ENCODE results near the gene DNM3.
"Not testable (repeated sequence)": the region's sequence is repeated elsewhere in the genome, so short reads cannot be mapped to it uniquely, and the experiment has no call there.

Gene DNM3

DNA sequence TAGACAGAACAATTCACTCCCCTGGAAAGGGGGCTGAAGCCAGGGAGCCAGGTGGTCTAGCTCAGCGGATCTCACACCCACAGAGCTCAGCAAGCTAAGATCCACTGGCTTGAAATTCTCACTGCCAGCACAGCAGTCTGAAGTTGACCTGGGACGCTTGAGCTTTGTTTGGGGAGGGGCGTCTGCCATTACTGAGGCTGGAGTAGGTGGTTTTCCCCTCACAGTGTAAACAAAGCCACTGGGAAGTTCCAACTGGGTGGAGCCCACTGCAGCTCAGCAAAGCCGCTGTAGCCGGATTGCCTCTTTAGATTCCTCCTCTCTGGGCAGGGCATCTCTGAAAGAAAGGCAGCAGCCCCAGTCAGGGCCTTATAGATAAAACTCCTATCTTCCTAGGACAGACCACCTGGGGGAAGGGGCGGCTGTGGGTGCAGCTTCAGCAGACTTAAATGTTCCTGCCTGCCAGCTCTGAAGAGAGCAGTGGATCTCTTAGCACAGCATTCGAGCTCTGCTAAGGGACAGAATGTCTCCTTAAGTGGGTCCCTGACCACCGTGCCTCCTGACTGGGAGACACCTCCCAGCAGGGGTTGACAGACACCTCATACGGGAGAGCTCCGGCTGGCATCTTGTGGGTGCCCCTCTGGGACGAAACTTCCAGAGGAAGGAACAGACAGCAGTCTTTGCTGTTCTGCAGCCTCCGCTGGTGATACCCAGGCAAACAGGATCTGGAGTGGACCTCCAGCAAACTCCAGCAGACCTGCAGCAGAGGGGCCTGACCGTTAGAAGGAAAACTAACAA is 183.8 kb downstream of the DNM3 start:
- DNase-seq (ENCODE audit: low read depth), result not testable (repeated sequence)

DNA sequence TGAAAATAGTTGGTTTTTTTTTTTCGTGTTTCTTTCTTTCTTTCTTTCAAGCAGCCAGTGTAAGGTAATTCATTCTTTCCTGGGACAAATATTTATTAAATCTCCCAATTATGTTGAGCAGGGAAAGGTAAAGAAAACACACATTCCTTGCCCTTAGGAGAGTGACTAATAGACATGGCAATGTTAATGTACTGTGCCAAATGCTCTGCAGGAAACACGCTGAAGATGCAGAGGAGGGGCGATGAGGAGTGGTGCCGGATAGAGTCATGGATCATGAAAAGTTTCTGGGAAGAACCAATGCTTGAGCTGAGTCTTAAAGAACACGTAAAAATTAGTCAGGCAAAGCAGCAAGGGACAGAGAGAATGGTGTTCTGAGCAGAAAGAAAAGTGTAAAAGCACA is 199.2 kb downstream of the DNM3 start:
- no peak for DNase-seq (ENCODE audit: low read depth)

DNA sequence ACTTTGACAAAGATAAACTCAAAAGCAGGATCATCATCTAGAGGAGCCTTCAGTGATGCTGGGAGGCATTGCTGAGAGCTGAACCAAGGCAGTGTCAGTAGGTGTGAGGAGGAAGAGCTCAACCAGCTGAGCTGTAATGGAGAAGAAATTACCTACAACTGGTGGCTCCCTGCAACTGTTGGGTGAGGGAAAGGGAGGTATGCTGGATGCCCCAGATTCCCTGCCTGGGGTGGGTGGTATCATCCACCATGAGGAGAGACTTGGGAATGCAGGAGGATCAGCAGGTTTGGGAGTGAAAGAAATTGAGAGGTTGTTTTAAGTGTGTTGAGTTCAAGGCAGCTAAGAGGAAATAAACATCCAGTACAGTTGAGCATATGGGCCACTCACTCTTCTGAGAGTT is 199.8 kb downstream of the DNM3 start:
- DNase-seq (ENCODE audit: low read depth), result no peak

DNA sequence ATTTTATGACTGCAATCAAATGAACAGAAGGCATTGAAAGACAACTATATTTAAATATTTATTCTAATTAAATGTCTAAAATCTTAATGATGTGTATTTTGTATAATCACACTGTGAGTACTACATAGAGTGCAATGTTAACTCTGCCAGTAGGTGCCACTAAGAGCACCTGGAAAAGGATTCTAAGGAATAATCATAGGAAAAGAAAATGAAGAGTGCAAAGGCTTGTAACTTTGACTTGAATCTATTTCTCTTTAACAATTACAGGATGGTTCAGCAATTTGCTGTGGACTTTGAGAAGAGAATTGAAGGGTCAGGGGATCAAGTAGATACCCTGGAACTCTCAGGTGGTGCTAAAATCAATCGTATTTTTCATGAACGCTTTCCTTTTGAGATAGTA is 200.4 kb downstream of the DNM3 start:
- DNase-seq (ENCODE audit: low read depth), result no peak

DNA sequence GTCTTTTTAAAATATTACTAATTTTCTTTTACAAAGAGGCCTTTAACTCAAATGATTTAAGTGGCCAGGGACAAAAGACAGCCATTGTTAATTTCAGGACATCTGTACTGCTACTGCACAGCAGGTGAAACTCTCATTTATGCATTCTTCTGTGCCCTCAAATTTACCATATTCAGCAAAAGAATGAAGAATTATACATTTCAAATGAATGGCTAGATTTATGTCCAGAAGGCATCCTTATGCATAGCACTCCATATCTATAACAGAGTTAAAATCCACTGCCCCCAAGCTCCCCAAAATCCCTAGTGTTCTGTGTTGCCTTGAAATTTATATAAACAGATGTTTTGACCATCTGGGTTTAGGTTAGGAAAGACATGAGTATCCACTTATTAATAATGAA is 202.6 kb downstream of the DNM3 start:
- DNase-seq (ENCODE audit: low read depth), result no peak

DNA sequence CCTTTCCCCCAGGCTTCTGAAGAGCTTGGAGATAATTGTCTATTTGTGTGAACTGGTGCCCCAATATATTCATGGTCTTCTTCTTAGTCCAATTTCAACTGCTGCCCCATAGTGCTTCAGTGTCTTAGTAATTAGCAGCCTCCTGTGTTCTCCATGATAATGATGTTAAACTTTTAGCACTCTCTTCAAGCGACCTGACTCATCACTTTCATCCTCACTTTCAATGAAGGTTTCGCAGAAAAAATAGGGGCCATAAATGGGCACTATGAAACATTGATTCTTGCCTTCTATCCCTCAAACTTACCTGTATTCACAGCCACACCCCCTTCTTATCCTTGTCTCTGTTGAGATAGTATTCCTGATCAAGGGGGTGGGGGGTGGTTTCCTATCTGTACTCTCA is 210.6 kb downstream of the DNM3 start:
- no peak for DNase-seq (ENCODE audit: low read depth)

DNA sequence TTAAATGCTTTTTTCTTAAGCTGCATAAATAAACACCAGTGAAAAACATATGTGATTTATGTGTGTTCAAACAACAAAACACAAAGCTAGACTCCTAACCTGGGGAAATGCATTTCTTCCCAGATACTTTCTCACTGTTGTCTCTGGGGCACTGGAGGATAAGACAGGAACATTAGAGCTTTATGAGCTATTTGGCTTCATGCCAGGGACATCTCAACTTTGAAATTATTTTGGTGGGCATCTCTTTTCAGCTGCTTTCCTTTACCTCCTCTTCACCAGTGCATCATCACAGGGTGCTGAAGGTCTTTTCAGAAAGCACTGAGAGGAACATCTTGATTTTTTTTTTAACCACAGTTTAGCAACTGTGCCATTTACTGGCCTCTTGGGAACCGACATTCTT is 212.9 kb downstream of the DNM3 start:
- no peak for DNase-seq (ENCODE audit: low read depth)

DNA sequence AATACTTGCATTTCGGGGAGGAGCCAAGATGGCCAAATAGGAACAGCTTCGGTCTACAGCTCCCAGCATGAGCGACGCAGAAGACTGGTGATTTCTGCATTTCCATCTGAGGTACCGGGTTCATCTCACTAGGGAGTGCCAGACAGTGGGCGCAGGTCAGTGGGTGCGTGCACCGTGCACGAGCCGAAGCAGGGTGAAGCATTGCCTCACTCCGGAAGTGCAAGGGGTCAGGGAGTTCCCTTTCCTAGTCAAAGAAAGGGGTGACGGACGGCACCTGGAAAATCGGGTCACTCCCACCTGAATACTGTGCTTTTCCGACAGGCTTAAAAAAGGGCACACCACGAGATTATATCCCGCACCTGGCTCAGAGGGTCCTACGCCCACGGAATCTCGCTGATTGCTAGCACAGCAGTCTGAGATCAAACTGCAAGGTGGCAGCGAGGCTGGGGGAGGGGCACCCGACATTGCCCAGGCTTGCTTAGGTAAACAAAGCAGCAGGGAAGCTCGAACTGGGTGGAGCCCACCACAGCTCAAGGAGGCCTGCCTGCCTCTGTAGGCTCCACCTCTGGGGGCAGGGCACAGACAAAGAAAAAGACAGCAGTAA is 214.6 kb downstream of the DNM3 start:
- DNase-seq (ENCODE audit: low read depth), result not testable (repeated sequence)

DNA sequence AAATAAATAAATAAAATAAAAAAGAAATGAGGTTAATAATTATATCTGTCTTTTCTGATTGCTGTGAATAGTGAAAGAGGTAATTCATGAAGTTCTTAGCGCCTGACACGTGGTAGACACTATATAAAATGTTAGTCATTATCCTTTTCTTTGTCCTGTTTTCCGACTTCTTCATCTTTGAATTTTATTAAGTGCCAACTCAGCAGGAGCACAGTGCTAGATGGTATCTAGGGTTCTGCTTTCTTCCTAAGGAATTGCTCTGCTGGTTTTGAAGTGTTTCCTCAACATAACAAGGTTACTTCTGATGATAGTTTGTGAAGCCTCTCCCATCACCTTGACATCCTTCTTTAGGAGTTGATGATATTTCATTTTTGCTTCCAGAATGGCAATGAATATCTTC is 227.0 kb downstream of the DNM3 start:
- DNase-seq (ENCODE audit: low read depth), result no peak

DNA sequence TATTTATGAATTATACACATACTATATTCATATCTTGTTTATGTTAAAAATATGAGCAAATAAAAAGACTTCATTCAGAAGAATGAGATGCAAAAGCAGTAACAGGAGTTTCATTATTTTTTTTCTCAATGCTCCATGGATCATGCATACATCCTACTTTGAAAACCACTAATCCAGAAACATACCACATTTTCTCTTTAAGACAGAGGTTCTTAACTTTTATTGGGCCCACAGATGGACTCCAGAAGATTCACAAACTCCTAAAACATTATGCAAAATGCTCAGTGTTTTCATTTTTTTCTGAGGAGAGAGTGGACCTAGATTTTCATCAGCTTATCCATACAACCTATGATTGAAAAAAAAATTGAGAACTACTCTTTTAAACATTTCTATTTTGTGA is 227.8 kb downstream of the DNM3 start:
- no peak for DNase-seq (ENCODE audit: low read depth)

DNA sequence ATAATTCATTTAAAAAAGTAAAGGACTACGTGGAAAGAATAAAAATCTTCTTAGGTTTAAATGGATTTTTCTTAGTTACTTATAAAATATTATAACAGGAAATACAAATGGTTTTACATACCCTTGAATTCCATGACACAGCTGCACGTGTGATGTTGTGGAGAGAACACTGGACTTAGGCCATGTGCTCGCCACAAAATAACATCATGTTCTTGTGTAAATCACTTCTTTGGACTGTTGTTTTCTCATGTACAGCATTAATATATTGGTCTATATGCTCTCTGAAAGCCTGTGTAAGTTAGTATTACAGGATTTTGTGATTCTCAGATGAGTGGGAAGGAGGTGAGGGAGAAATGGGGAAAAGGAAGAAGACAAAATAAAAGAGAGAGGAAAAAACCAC is 228.2 kb downstream of the DNM3 start:
- no peak for DNase-seq (ENCODE audit: low read depth)

DNA sequence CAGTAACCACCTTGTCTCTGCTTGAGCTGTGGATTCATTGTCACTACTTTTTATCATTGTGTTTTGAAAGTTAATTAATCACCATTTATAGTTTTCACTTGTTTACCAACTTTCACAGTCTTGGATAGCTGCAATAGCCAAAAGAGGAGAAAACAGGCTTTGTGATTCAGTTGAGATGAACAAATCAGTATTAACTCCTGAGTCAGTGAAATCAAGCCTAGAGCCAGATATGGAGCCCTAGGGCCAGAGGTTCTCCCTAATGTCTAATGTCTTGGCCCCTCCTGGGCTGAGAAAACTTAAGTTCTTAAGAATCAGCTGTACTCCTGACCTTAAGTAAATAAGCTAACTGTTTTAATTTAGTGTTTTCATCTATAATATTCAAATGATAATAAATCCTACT is 228.8 kb downstream of the DNM3 start:
- no peak for DNase-seq (ENCODE audit: low read depth)

DNA sequence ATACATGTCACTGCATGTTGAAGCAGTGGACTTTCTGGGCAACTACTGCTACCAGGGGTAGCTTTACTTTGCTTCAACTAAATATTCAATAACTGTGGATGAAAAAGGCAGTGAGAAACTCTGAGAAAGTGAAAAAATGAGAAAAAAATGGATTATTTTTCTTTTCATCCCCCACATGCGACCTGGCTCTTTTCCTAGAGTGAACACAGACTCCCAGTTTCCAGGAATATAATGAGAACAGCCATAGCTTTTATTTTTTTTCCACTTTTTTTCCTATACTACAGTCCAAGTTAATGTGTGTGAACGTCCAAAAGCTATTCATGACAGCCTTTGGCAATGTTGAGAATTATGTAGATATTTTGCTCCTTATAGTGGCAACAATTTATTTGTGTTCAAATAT is 230.4 kb downstream of the DNM3 start:
- no peak for DNase-seq (ENCODE audit: low read depth)

DNA sequence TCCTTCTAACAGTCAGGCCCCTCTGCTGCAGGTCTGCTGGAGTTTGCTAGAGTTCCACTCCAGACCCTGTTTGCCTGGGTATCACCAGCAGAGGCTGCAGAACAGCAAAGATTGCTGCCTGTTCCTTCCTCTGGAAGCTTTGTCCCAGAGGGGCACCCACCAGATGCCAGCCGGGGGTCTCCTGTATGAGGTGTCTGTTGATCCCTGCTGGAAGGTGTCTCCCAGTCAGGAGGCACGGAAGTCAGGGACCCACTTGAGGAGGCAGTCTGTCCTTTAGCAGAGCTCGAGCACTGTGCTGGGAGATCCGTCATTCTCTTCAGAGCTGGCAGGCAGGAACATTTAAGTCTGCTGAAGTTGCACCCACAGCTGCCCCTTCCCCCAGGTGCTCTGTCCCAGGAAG is 238.6 kb downstream of the DNM3 start:
- DNase-seq (ENCODE audit: low read depth), result not testable (repeated sequence)

DNA sequence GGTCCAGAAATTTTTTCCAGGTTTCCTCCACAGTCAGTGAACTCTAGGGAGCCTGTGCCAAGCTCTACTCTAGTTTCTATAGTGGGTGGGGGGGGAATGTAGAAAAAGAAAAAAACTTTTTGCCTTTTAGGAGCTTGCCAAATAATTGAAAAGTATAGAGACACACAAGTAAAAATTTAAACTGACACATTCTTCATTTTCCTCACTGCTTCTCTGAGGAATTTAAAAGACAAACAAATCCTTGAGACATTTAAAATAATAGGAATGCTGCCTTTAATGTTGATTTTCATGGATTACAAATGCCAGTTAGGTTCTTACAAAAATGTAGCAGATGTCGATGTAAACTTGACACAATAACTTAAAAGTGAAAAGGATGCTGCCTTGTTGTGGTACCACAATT is 241.9 kb downstream of the DNM3 start:
- DNase-seq (ENCODE audit: low read depth), result no peak

DNA sequence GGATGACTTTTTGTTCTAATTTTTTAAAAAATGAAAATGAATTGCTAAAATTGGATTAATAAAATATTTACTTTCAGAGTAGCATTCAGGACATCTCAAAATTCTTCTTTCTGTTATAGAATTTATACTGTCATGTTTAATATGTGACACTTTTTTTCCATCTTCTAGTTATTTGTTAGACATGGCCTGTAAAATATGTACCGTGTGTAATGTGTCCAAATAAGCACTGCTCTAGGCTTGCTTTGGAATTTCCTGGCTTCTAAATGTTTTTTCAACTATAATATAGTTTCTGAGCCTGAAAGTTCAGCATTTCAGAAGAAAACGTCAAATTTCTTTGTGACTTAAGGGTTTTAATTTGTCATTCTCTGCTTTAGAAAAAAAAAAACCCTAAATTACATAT is 243.6 kb downstream of the DNM3 start:
- no peak for DNase-seq (ENCODE audit: low read depth)

DNA sequence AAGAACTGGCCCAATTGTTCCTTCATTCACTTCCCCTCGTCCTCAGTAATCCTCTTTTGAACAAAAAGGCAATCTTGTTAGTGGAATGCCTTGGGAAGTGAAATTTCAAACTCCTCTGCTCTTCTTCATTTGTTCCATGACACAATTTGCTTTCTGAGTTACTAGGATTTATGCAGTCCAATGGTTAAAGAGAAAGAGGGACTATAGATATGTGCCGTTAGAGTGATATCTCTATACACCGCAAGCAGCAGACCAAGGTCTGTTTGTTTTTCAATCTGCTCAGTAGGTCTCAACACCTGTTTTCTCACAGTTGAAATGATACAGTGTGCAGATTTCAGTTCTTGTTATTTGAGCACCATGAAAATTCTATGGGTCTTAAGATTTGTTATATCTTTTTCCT is 244.0 kb downstream of the DNM3 start:
- no peak for DNase-seq (ENCODE audit: low read depth)

DNA sequence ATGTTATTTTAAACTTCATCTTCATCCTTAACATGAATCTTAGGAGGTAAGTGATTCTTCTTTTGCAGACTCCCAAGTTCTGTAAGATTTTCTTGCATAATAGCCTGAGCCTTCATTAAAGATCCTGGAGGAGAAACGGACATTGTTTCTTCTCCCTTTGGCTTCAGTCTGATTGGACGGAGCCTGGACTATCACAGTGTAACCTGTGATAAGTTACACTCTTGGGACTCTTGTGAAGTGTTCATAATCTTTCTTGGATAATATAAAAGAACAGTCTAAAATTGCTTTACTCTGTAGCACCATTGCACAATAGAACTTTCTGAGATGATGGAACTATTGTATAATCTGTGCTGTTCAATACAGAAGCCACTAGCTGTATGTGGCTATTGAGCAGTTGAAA is 244.8 kb downstream of the DNM3 start:
- no peak for DNase-seq (ENCODE audit: low read depth)

DNA sequence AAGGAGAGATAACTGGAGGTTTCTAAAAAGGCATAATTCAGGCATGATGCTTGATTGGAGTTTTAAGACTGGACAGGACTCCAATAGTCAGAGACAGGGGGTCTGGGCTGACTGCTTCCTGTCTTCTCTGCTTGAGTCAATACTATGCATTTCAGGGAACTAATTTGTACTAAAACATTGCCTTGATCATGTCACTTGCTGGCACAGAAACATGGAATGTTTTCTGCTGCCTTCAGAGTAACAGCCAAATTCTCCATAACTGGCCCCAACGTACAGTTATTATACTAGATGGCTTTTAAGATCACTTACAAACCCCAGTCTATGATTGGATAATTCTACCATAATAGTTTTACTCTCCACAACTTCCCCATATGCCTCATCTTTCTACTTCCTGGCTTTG is 247.0 kb downstream of the DNM3 start:
- DNase-seq (ENCODE audit: low read depth), result no peak

DNA sequence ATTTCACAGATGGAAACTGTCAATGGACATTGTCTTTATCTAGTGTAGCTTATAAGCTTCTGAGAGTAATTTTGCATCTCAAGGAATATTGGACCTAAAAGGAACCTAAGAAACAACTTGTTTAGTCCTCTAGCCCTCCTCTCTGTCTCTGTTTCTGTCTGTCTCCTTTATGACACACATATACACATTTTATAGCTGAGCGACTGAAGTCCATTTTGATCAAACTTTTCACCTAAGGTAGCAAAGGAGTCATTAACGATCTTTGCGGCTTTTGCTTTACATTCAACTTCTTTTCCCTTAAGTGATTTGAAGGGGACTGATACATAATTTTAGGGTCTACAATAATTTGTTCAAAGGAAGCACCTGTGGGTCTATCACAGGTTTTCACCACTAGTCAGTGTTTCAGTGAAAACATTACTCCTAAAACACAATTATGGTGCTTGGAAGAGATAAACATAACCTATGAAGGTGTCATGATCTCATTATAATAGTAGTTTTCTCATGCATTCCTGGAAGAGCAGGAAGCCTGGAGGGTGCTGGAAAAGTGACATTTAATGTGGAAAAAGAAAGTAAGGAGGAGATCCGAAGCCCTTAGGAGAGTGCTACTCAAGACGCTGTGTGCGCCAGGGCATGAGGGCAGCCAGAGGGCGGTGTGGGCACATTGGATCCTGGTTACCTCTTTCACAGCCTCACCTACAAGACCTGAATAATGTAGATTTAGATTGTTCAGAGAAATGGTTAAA is 248.6 kb downstream of the DNM3 start:
- DNase-seq (ENCODE audit: low read depth), result peak; percentile 27

DNA sequence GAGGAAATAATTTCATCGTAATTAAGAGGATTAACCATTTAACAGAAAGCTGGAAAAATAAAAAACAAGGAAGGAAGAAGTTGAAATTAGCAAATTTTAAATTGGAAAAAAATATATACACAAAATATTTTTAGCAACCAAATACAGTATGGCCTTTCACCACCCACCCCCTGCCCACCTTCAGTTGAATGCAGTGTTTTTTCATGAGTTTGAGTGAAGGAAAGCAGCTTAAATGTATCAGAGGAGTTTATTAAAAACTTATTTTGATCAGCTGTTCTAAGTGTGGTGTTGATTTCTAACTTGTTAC is 249.2 kb downstream of the DNM3 start:
- no peak for DNase-seq (ENCODE audit: low read depth)

DNA sequence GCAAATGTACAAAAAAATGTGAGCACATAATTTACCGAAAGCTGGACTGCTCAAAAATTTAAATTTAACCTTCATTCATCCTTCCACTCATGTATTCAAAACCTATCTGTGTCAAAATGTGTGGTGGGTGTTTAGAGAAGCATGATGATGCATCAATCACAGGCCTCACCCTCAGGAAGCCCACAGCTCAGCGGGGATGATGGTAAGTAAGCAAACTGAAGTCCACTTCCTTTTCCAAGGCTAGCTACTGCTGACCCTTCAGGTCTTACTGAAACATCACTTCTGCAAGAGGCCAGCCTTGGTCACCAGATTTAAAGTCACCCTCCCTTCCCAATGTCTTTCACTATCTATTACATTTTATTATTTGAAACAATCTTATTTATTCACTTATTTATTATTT is 254.5 kb downstream of the DNM3 start:
- DNase-seq (ENCODE audit: low read depth), result no peak

DNA sequence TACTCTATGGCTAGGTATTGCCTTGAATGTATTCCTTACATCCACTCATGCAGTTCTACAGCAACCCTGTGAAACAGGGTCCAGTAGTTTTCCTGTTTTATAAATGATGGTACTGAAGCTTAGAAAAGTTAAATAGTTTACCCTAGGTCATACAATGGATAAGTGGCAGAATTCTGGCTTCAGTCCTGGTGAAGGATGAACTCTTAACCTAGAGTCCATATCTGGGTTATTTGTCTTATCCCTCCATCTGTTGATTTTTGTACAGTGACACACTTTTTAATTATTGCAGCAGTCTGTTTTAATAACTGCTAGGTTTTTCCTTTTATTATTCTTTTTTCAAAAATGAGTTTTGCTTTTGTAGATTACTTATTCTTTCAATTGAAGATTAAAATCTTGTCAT is 263.9 kb downstream of the DNM3 start:
- DNase-seq (ENCODE audit: low read depth), result no peak

Measured in stimulated activated CD8-positive, alpha-beta memory T cell treated with anti-CD3 and anti-CD28 coated beads, Interleukin-12 subunit alpha, Interleukin-12 subunit beta, amount 100 ng/mL, for 1 hour (primary cell).